TTC549 (cell line): ENCODE data around the gene ASXL3.

Experiments
- FAIRE-seq: peaks from 2 replicates; lab custom pipeline; 2012; peaks lifted over from hg19 to GRCh38; lab: Jason Lieb, UNC

Gene ASXL3

GRCh38 chr18:33664241-33664874, 86.3 kb downstream of the ASXL3 start:
- FAIRE-seq, result no peak

- FAIRE-seq, result no peak
Observed at GRCh38 chr18:33665187-33665586, 87.2 kb downstream of the ASXL3 start.

- no peak for FAIRE-seq
Observed at GRCh38 chr18:33665641-33666040, 87.6 kb downstream of the ASXL3 start.

GRCh38 chr18:33666915-33667314, 88.9 kb downstream of the ASXL3 start:
- FAIRE-seq, result no peak

- FAIRE-seq, result no peak
Observed at GRCh38 chr18:33669589-33669988, 91.6 kb downstream of the ASXL3 start.

DNA sequence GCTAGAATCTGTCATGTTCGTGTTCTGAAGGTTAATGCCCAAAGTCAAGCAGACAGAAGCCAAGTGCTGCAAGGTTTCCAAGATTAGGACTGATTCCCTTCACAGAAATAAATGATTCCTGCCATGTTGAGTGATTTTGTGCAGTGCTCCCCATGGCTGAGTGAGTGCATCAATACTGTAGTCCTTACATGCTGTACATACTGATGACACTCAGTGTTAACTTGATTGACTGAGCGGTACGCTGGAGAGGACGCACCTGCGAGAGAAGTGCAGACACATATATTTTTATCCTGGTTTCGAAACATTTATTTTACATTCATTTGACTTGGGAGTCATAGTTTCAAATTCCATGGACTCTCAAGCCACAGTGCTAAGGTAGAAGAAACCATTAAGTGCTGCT, 92.0 kb downstream of the ASXL3 start:
- FAIRE-seq, result no peak

- no peak for FAIRE-seq
Observed at GRCh38 chr18:33673689-33674088, 95.7 kb downstream of the ASXL3 start.

DNA sequence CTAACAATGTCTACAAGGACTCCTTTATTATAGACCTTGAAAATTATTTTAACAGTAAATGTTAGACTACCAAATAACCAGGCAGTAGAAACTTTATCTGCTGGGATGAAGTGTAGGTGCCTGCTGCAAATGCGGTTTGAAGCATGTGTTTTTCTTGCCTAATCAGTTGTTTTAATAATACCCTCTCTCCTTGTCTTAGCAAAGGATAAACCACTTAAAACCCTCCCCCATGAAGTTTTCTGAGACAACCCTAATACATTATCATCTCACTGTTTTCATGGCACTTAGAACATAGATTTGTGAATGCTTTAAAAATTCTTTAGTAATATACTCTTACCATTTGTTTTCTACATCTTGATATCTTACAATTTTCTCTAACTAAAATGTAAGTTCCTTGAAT, 98.6 kb downstream of the ASXL3 start:
- no peak for FAIRE-seq

DNA sequence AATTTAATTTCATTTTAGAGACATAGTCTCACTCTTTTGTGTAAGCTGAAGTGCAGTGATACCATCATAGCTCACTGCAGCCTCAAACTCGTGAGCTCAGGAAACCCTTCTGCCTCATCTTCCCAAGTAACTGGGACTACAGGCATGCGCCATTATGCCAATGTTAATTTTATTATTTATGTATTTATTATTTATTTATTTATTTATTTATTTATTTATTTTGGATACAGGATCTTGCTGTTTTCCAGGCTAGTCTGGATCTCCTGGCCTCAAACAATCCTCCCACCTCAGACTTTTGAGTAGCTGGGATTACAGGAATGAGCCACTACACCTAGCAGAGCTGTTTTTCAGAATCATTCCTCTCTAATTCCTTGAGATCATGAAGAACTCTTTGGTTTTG, 99.9 kb downstream of the ASXL3 start:
- no peak for FAIRE-seq

- FAIRE-seq, result no peak
Observed at GRCh38 chr18:33682436-33682835, 104.4 kb downstream of the ASXL3 start.

- no peak for FAIRE-seq
Observed at GRCh38 chr18:33694593-33694992, 116.6 kb downstream of the ASXL3 start.

- no peak for FAIRE-seq
Observed at GRCh38 chr18:33696332-33697162, 118.5 kb downstream of the ASXL3 start.

GRCh38 chr18:33697498-33697897, 119.5 kb downstream of the ASXL3 start:
- no peak for FAIRE-seq

- FAIRE-seq, result no peak
Observed at GRCh38 chr18:33699372-33699771, 121.4 kb downstream of the ASXL3 start.

DNA sequence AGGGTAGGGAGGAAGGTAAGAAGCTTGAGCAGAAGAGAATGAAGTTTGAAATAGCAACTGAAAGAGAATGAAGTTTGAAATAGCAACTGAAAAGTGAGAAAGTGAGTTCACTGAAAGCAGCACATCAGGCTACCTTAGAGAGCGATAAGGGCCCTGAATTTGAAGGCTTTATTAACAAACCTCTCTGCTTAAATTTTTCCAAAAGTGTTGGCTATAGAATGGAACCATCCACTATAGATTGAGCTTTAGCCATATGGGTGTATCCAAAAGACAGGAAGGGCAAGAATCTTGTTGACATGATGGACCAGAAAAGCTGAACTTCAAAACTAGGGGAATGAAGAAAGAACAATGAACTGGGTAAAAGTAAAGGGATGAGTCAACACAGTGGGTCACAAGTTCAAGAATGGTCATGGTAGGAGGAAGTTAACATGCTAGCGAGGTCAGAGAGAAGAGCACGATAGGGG, 122.5 kb downstream of the ASXL3 start:
- FAIRE-seq, result no peak

DNA sequence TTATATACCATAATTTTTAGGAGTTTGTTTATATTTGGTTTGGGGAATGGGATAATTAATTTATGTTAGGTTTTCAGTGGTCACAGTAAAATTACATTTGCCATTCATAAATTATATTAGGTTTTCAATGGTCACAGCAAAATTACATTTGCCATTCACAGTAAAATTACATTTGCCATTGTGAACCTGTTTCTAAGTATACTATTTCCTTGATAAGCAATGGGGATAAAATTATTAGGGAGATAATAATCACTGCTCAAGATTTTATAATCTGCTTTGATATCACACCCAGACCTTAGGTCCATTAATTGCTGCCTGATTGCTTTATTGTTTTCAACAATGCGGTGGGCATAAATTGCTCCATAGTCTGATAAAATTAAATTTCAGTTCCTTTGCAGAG, 124.6 kb downstream of the ASXL3 start:
- FAIRE-seq, result no peak

GRCh38 chr18:33706391-33706790, 128.4 kb downstream of the ASXL3 start:
- FAIRE-seq, result no peak

DNA sequence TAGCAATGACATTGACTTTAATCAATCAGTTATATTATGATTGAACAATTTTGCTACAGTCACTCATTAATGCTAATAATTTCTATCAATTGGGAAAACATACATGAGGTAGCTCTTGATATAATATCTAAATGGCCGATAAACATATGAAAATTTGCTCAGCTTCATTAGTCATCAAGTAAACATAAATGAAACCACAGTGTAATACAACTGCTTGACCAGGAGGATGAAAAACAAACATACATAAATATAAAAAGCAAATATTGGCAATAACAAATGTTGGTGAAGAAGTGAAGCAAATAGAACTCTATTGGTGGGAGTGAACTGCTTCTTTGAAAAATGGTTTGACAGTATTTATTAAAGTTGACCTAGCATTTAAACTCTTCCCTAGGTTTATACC, 130.9 kb downstream of the ASXL3 start:
- FAIRE-seq, result no peak

GRCh38 chr18:33710269-33710668, 132.2 kb downstream of the ASXL3 start:
- no peak for FAIRE-seq

- FAIRE-seq, result no peak
Observed at GRCh38 chr18:33711514-33711913, 133.5 kb downstream of the ASXL3 start.

- FAIRE-seq, result no peak
Observed at GRCh38 chr18:33712719-33713118, 134.7 kb downstream of the ASXL3 start.

DNA sequence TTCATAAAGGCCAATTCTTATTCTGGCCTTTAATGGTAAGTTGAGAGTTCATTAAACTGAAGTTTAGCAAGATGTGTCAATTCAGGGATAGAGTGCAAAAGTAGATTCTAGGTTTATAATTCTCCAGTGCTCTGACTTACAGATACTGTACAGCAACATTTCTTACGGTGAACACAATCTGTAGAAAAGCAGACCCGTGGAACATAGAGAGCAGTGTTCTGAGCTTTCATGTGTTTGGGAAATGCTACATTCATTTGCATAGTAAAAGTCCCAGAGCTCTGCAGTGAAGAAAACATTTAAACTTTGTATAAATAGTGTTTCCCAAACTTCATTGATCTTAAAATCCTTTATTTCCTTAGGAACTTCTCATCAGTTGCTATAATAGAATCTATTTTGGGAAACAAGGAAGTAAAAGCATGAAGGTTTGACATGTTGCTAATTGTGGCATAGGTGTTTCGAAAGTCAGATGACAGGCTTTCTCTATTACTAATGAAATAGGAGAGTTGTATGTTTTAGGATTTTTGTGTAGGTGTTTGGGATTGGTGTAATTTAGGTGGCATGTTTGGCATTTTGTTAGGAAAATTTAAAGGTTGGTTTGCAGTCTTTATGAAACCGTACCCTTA, 138.2 kb downstream of the ASXL3 start:
- no peak for FAIRE-seq

GRCh38 chr18:33717339-33717738, 139.3 kb downstream of the ASXL3 start:
- no peak for FAIRE-seq
